ENCODE results near the gene GSTA2. TPM values are rescaled to one million over a fixed set of nuclear protein-coding genes. Genes with fewer than 3 reads are reported as not detected.
"Not testable (repeated sequence)": the region's sequence is repeated elsewhere in the genome, so short reads cannot be mapped to it uniquely, and the experiment has no call there.

Gene GSTA2
- total RNA-seq, 2 experiments from 2014 or later = not detected

GRCh38 chr6:52760105-52760765 lies 3.0 kb downstream of the GSTA2 start:
- ChIA-PET CTCF (ENCODE audit: unreplicated experiment) (interaction anchor here (0.6 kb wide), 1 partner anchor 374 kb away, joined by 3 read pairs; no protein-coding TSS in a partner anchor), POLR2A (no interaction called here)
- intact Hi-C loops (cut with micrococcal nuclease; ENCODE audit: unreplicated experiment) = no loop called here
- TF ChIP-seq EZH2phosphoT487 (IDR thresholded peaks at IDR 0.05; ENCODE audit: borderline replicate concordance, low read depth, low read length) (no peak), CTCF (conservative IDR thresholded peaks at IDR 0.05; ENCODE audit: low read length) (no peak)
- Histone ChIP-seq H3K4me3 (ENCODE audit: low read depth, low read length, poor library complexity, severe bottlenecking) (no peak overlapping the region), H4K20me1 (ENCODE audit: insufficient read depth, low read length) (no peaks in the 10 kb centered on the region), H3K9me3 (ENCODE audit: low read length) (no peaks in the 10 kb centered on the region), H3K4me1 (ENCODE audit: insufficient read depth, low read length, poor library complexity, severe bottlenecking) (no peaks in the 10 kb centered on the region), H3K79me2 (ENCODE audit: insufficient read depth, low read depth, low read length) (no peaks in the 10 kb centered on the region), H3K9me2 (ENCODE audit: insufficient read depth, low read length) (no peaks in the 10 kb centered on the region), H3K4me2 (ENCODE audit: low read length) (no peak overlapping the region), H2AFZ (ENCODE audit: low read length) (no peak overlapping the region), H3K27ac (ENCODE audit: low read depth, low read length, poor library complexity, severe bottlenecking) (no peak overlapping the region), H3K36me3 (ENCODE audit: insufficient read depth, low read length) (no peaks in the 10 kb centered on the region)
- no TSS peak for BruUV-seq (replicated peaks)
- no peak for DNase-seq (ENCODE audit: low spot score)

- H3K27ac ChIP-seq (ENCODE audit: low read depth, low read length, poor library complexity, severe bottlenecking) = no peak overlapping the region
- ChIA-PET POLR2A (no interaction called here), CTCF (ENCODE audit: unreplicated experiment) (no interaction called here)
- no peaks in the 10 kb centered on the region for H3K9me2 ChIP-seq (ENCODE audit: insufficient read depth, low read length)
- intact Hi-C loops (cut with micrococcal nuclease; ENCODE audit: unreplicated experiment) = no loop called here
- no peaks in the 10 kb centered on the region for H3K4me1 ChIP-seq (ENCODE audit: insufficient read depth, low read length, poor library complexity, severe bottlenecking)
- H3K9me3 ChIP-seq (ENCODE audit: low read length) = no peaks in the 10 kb centered on the region
- no peak overlapping the region for H3K4me2 ChIP-seq (ENCODE audit: low read length)
- no peak for DNase-seq (ENCODE audit: low spot score)
- no peak overlapping the region for H2AFZ ChIP-seq (ENCODE audit: low read length)
- H3K4me3 ChIP-seq (ENCODE audit: low read depth, low read length, poor library complexity, severe bottlenecking) = no peak overlapping the region
- TF ChIP-seq EZH2phosphoT487 (IDR thresholded peaks at IDR 0.05; ENCODE audit: borderline replicate concordance, low read depth, low read length) = no peak
- no peak for TF ChIP-seq CTCF (conservative IDR thresholded peaks at IDR 0.05; ENCODE audit: low read length)
- no peaks in the 10 kb centered on the region for H3K79me2 ChIP-seq (ENCODE audit: insufficient read depth, low read depth, low read length)
- H4K20me1 ChIP-seq (ENCODE audit: insufficient read depth, low read length) = no peaks in the 10 kb centered on the region
- H3K36me3 ChIP-seq (ENCODE audit: insufficient read depth, low read length) = no peaks in the 10 kb centered on the region
- no TSS peak for BruUV-seq (replicated peaks)
Observed at GRCh38 chr6:52759085-52759484, 4.2 kb downstream of the GSTA2 start.

GRCh38 chr6:52757651-52758338 lies 5.5 kb downstream of the GSTA2 start:
- H3K9me2 ChIP-seq (ENCODE audit: insufficient read depth, low read length); intact Hi-C loops (cut with micrococcal nuclease; ENCODE audit: unreplicated experiment); H3K79me2 ChIP-seq (ENCODE audit: insufficient read depth, low read depth, low read length); DNase-seq (ENCODE audit: low spot score); H3K36me3 ChIP-seq (ENCODE audit: insufficient read depth, low read length); BruUV-seq (replicated peaks); H3K4me2 ChIP-seq (ENCODE audit: low read length); H3K4me1 ChIP-seq (ENCODE audit: insufficient read depth, low read length, poor library complexity, severe bottlenecking); POLR2A ChIA-PET; H2AFZ ChIP-seq (ENCODE audit: low read length); CTCF ChIA-PET (ENCODE audit: unreplicated experiment); H3K9me3 ChIP-seq (ENCODE audit: low read length); H3K4me3 ChIP-seq (ENCODE audit: low read depth, low read length, poor library complexity, severe bottlenecking); H3K27ac ChIP-seq (ENCODE audit: low read depth, low read length, poor library complexity, severe bottlenecking); H4K20me1 ChIP-seq (ENCODE audit: insufficient read depth, low read length): not testable (repeated sequence)

All from OCI-LY7 (cell line).